ENCODE results near the gene STEAP1.

DNA sequence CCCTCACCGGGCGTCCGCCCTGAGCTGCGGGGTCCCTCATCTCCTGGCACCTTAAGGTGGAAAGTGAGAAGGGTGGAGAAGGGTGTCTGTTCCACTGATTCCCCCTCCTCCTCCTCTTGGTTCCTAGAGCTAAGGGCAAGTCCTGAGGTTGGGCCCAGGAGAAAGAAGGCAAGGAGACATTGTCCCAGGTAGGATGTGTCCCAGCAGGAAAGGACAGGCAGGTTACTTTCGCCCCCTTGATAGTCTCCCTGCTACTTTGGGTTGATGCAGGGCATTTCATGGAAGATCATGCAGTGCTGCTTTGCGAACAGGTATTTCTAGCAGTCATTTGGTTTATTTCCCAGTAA, 57.9 kb downstream of the STEAP1 start:
- no peak for TF ChIP-seq CTCF (IDR thresholded peaks at IDR 0.05; ENCODE audit: low read depth, low read length)
- no peak for TF ChIP-seq EZH2phosphoT487 (IDR thresholded peaks at IDR 0.05; ENCODE audit: low read depth)

Measured in OCI-LY3 (cell line).